GM18526 (cell line): ENCODE data around the gene JHY.

Experiments used
- POLR2A ChIP-seq: IDR thresholded peaks from 3 replicates; pipeline ENCODE4 v1.6.1; 2011; ENCODE audit not compliant: insufficient read length; ENCODE audit errors: extremely low read depth

Gene JHY

GRCh38 chr11:122882189-122882856 is at the start of gene JHY:
Gene JHY (plus strand): TSS chr11:122882759. CDS start chr11:122885850, 3,091 bp downstream.
- no peak for TF ChIP-seq POLR2A

- TF ChIP-seq POLR2A = no peak
These were observed 48.6 kb upstream of the JHY start for GRCh38 chr11:122833846-122834464.

GRCh38 chr11:122836916-122837315 is 45.6 kb upstream of the JHY start:
- no peak for TF ChIP-seq POLR2A

- no peak for TF ChIP-seq POLR2A
These were observed 44.8 kb upstream of the JHY start for GRCh38 chr11:122837528-122838346.

- TF ChIP-seq POLR2A = no peak
These were observed 39.0 kb upstream of the JHY start for GRCh38 chr11:122843281-122844141.

GRCh38 chr11:122847466-122847865 is 35.1 kb upstream of the JHY start:
- no peak for TF ChIP-seq POLR2A

GRCh38 chr11:122848186-122848585 is 34.4 kb upstream of the JHY start:
- TF ChIP-seq POLR2A = no peak

- no peak for TF ChIP-seq POLR2A
These were observed 32.4 kb upstream of the JHY start for GRCh38 chr11:122850076-122850631.

GRCh38 chr11:122851366-122851966 is 31.1 kb upstream of the JHY start:
- TF ChIP-seq POLR2A = no peak

GRCh38 chr11:122852074-122852795 is 30.3 kb upstream of the JHY start:
- no peak for TF ChIP-seq POLR2A

GRCh38 chr11:122852796-122853160 is 29.8 kb upstream of the JHY start:
- TF ChIP-seq POLR2A = no peak

GRCh38 chr11:122853261-122853660 is 29.3 kb upstream of the JHY start:
- TF ChIP-seq POLR2A = no peak

GRCh38 chr11:122853971-122854446 is 28.6 kb upstream of the JHY start:
- no peak for TF ChIP-seq POLR2A

GRCh38 chr11:122861631-122862030 is 20.9 kb upstream of the JHY start:
- no peak for TF ChIP-seq POLR2A

GRCh38 chr11:122862091-122862490 is 20.5 kb upstream of the JHY start:
- no peak for TF ChIP-seq POLR2A
